Epithelial cell of esophagus (primary cell): ENCODE results near the gene REEP1.

Experiments used
- DNase-seq: peaks from one replicate; pipeline ENCODE4 v3.0.0; 2010; ENCODE audit warnings: low read depth
- H3K4me3 ChIP-seq: 2 replicates; pipeline ENCODE4 v1.5.1; 2011; ENCODE audit warnings: mild to moderate bottlenecking, low read length, control low read depth
- CTCF ChIP-seq: IDR thresholded peaks from 2 replicates; pipeline ENCODE4 v1.5.1; 2011; ENCODE audit warnings: low read depth, mild to moderate bottlenecking, low read length, control low read depth, inconsistent platforms; ENCODE audit not compliant: insufficient read depth; ENCODE audit errors: missing control alignments

REEP1 gene

GRCh38 chr2:86372641-86373502 is 35.4 kb upstream of the REEP1 start:
- H3K4me3 ChIP-seq = no peak overlapping the region
- peak; percentile 64 for DNase-seq
- peak; percentile 79 for TF ChIP-seq CTCF

DNA sequence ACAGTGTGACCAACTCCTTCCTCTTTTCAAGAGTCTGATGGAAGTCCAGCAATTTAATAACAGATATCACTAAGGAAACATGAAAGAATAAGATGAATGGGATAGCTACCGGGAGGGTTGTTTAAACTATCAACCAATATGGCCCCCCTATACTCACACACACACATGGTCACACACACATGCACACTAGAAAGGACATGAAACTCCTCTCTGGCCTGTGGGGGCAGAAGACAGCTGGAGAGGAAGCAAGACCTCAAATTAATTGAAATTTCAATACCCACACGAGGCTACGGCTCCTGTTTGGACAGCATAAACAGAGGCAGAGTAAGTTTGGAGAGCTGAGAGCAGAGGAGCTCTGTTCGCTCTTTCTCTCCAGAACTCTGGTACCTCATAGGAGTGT is 34.7 kb upstream of the REEP1 start:
- TF ChIP-seq CTCF = no peak
- DNase-seq = no peak
- H3K4me3 ChIP-seq = no peak overlapping the region

GRCh38 chr2:86371527-86371926 is 34.1 kb upstream of the REEP1 start:
- DNase-seq = no peak
- no peak overlapping the region for H3K4me3 ChIP-seq
- no peak for TF ChIP-seq CTCF

- H3K4me3 ChIP-seq = no peak overlapping the region
- TF ChIP-seq CTCF = no peak
- DNase-seq = no peak
Observed at GRCh38 chr2:86370579-86370978, 33.2 kb upstream of the REEP1 start.

GRCh38 chr2:86368161-86368824 is 30.9 kb upstream of the REEP1 start:
- peak; percentile 29 for DNase-seq
- peak; percentile 54 for TF ChIP-seq CTCF
- H3K4me3 ChIP-seq = no peak overlapping the region

GRCh38 chr2:86367499-86367777 is 30.0 kb upstream of the REEP1 start:
- no peak overlapping the region for H3K4me3 ChIP-seq
- no peak for TF ChIP-seq CTCF
- DNase-seq = no peak
